Subcutaneous adipose tissue (tissue), 4 donors: ENCODE measurements around the gene GRPEL1. TPM values are rescaled to one million over a fixed set of nuclear protein-coding genes. Genes with fewer than 3 reads are reported as not detected.

Experiments used
- total RNA-seq, 4 donors: library from RNA; depleted of rRNA; stranded (reverse); fragments of >200 nt; gene quantifications; one replicate each; pipeline ENCODE4 v1.1.0, GENCODE V29; 2016
- TF ChIP-seq, protein P1 (sequence below): fragments of 450-650 bp; IDR thresholded peaks from one replicate; pipeline ENCODE4 v1.5.1; 2016; ENCODE audit warnings: low read depth, mild to moderate bottlenecking, control low read depth, antibody characterized with exemption, moderate library complexity

The GRPEL1 gene
- total RNA-seq, 4 donors from 2014 or later: 15.0 to 21.4 (median 19.5) TPM

DNA sequence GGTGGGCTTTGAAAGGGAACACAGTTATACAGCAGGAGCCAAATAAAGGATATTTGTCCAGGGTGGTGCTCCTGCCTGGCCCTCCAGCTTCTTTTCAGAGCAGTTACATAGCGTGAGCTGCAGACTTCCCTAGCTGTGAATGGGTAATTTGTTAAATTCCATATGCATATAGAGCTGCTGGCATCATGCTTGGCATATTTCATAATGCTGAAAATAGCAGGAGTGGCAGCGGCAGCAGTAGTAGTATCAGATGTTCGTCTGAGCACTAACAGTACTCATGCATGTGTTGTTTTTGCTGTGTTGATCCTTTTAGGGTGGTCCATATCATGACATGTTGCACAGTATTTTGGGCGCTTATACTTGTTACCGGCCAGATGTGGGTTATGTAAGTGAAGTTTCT is 58.3 kb downstream of the GRPEL1 start:
- TF ChIP-seq, protein P1, sequence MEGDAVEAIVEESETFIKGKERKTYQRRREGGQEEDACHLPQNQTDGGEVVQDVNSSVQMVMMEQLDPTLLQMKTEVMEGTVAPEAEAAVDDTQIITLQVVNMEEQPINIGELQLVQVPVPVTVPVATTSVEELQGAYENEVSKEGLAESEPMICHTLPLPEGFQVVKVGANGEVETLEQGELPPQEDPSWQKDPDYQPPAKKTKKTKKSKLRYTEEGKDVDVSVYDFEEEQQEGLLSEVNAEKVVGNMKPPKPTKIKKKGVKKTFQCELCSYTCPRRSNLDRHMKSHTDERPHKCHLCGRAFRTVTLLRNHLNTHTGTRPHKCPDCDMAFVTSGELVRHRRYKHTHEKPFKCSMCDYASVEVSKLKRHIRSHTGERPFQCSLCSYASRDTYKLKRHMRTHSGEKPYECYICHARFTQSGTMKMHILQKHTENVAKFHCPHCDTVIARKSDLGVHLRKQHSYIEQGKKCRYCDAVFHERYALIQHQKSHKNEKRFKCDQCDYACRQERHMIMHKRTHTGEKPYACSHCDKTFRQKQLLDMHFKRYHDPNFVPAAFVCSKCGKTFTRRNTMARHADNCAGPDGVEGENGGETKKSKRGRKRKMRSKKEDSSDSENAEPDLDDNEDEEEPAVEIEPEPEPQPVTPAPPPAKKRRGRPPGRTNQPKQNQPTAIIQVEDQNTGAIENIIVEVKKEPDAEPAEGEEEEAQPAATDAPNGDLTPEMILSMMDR: no peak

Other genes with a start within 250 kb of the GRPEL1 start
- 10 to 100 TPM; 39.0 to 48.4 (median 43.7) TPM for gene TBC1D14, start 158.2 kb downstream of the GRPEL1 start, total RNA-seq
- 10 to 100 TPM; 11.7 to 30.0 (median 13.1) TPM for gene TADA2B, start 24.7 kb downstream of the GRPEL1 start, total RNA-seq
- gene SORCS2, start 124.5 kb upstream of the GRPEL1 start, total RNA-seq: under 1 TPM; 0.19 to 0.85 (median 0.66) TPM